ENCODE data around the gene PES1.

PES1 gene

DNA sequence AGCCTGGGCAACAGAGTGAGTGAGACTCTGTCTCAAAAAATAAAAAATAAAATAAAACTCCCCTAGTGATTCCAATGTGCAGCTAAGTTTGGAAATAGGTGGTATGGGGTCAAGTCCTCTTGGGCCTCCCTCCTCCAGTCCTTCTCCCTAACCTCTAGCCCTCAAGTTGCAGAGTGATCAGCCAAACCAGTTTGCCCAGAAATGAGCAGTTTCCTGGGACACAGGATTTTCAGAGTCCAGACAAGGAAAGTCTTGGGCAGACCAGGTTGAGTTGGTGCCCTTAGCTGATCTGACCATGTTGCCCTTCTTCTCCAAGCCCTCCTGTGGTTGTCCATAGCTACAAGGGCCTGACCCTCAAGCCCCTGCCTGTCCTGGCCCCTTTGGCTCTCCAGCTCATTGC is 23.2 kb upstream of the PES1 start:
- DNase-seq (ENCODE audit: low read depth): no peak
- TF ChIP-seq CTCF (conservative IDR thresholded peaks at IDR 0.05; ENCODE audit: low read depth, low read length): no peak
- H3K4me3 ChIP-seq (ENCODE audit: low read length): no peak overlapping the region

DNA sequence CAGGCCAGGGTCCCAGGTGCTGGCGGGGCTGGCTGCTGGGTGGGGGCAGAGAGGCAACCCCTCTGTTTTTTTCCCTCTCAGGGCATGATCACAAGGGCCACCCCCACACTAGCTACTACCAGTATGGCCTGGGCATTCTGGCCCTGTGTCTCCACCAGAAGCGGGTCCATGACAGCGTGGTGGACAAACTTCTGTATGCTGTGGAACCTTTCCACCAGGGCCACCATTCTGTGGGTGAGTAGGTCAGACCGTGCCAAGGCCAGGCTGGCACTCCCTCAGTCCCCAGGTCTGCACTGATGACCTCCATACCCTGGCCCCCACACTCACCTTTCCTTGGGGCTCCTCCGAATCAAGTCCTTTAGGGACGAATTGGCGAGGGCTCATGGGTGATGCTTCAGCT is 22.6 kb upstream of the PES1 start:
- DNase-seq (ENCODE audit: low read depth): no peak
- TF ChIP-seq CTCF (conservative IDR thresholded peaks at IDR 0.05; ENCODE audit: low read depth, low read length): no peak
- no peak overlapping the region for H3K4me3 ChIP-seq (ENCODE audit: low read length)

GRCh38 chr22:30612789-30613188 is 21.1 kb upstream of the PES1 start:
- no peak overlapping the region for H3K4me3 ChIP-seq (ENCODE audit: low read length)
- no peak for DNase-seq (ENCODE audit: low read depth)
- TF ChIP-seq CTCF (conservative IDR thresholded peaks at IDR 0.05; ENCODE audit: low read depth, low read length): no peak

GRCh38 chr22:30611197-30611596 is 19.5 kb upstream of the PES1 start:
- H3K4me3 ChIP-seq (ENCODE audit: low read length): no peak overlapping the region
- TF ChIP-seq CTCF (conservative IDR thresholded peaks at IDR 0.05; ENCODE audit: low read depth, low read length): no peak
- no peak for DNase-seq (ENCODE audit: low read depth)

- no peak overlapping the region for H3K4me3 ChIP-seq (ENCODE audit: low read length)
- no peak for TF ChIP-seq CTCF (conservative IDR thresholded peaks at IDR 0.05; ENCODE audit: low read depth, low read length)
- no peak for DNase-seq (ENCODE audit: low read depth)
Observed at GRCh38 chr22:30610299-30610698, 18.6 kb upstream of the PES1 start.

- no peak for DNase-seq (ENCODE audit: low read depth)
- no peak for TF ChIP-seq CTCF (conservative IDR thresholded peaks at IDR 0.05; ENCODE audit: low read depth, low read length)
- H3K4me3 ChIP-seq (ENCODE audit: low read length): no peak overlapping the region
Observed at GRCh38 chr22:30609260-30610185, 17.8 kb upstream of the PES1 start.

DNA sequence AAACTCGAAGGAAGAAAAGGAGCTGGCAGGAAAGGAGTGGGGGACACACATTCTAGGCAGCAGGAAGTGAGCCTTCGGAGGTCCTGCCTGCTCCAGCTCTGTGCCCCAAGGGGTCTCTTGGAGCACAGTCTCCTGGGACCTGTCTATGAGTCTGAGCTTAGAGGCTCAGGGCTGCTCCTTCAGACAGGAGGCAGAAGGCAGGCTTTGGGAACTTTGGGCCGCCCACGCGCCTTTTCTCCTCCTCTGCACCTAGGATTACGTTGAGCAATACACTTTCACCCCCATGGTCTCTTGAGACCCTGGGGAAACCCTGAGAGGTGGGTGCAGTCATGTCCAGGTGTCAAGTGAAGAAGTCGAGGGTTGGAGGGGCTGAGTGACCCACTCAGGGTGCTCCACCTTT is 16.2 kb upstream of the PES1 start:
- TF ChIP-seq CTCF (conservative IDR thresholded peaks at IDR 0.05; ENCODE audit: low read depth, low read length): no peak
- H3K4me3 ChIP-seq (ENCODE audit: low read length): no peak overlapping the region
- DNase-seq (ENCODE audit: low read depth): no peak
